Colonic mucosa (tissue), 4 donors: ENCODE data around the gene PRR35. TPM values are rescaled to one million over a fixed set of nuclear protein-coding genes. Genes with fewer than 3 reads are reported as not detected.

Source experiments
- DNase-seq: peaks from one replicate; pipeline ENCODE4 v3.0.0-alpha.2; 2020
- H3K27ac ChIP-seq: fragments of 200-600 bp; one replicate; pipeline ENCODE4 v1.8.0; 2021
- H3K27me3 ChIP-seq: fragments of 200-600 bp; one replicate; pipeline ENCODE4 v1.8.0; 2021
- H3K36me3 ChIP-seq: fragments of 200-600 bp; one replicate; pipeline ENCODE4 v1.8.0; 2021
- H3K4me1 ChIP-seq: fragments of 200-600 bp; one replicate; pipeline ENCODE4 v1.8.0; 2021; ENCODE audit warnings: mild to moderate bottlenecking
- H3K4me3 ChIP-seq: fragments of 200-600 bp; one replicate; pipeline ENCODE4 v1.8.0; 2021
- H3K9ac ChIP-seq, 2 donors: one replicate each; pipeline ENCODE4 v1.7.0; 2013; ENCODE audit warnings: control low read depth in 2 of 2, low read depth in 2 of 2, low read length in 2 of 2
- H3K9me3 ChIP-seq: fragments of 200-600 bp; one replicate; pipeline ENCODE4 v1.8.0; 2021
- CTCF ChIP-seq: fragments of 200-600 bp; IDR thresholded peaks from one replicate; pipeline ENCODE4 v1.8.0; 2022; ENCODE audit warnings: antibody characterized with exemption, mild to moderate bottlenecking
- intact Hi-C: fragments of 100-400 bp; cut with DNase I; formaldehyde crosslinking; loops from one replicate; pipeline ENCODE4 v1.14.1; 2022
- total RNA-seq, 2 donors: library from RNA; stranded (reverse); fragmentation: NEBNext Ultra II Directional in 1 of 2; extraction: Animal tissue kit (Norgen Biotek cat#: 25700) in 1 of 2; gene quantifications; one replicate each; pipeline ENCODE4 v1.2.1, GENCODE V29; 2021
- donor health status: healthy.
- donor health status: DM: no; HTN: no; CAD: no.
- donor health status: DM: no; HTN: no; CAD: no.

PRR35 gene
- total RNA-seq, 2 donors from 2014 or later = not detected

GRCh38 chr16:572865-573650, 12.9 kb downstream of the PRR35 start:
- H3K4me3 ChIP-seq = no peak overlapping the region
- H3K27ac ChIP-seq = no peak overlapping the region
- H3K9me3 ChIP-seq = no peaks in the 10 kb centered on the region
- H3K27me3 ChIP-seq = no peaks in the 10 kb centered on the region
- TF ChIP-seq CTCF = no peak
- no peaks in the 10 kb centered on the region for H3K36me3 ChIP-seq
- DNase-seq = no peak
- no peak overlapping the region for H3K9ac ChIP-seq
- peaks cover 13% of the 10 kb centered on the region for H3K4me1 ChIP-seq
- intact Hi-C loops = no loop called here

GRCh38 chr16:574021-574760, 14.0 kb downstream of the PRR35 start:
- Histone ChIP-seq H3K4me1 (peaks cover 2% of the 10 kb centered on the region), H3K36me3 (no peaks in the 10 kb centered on the region), H3K27ac (no peak overlapping the region), H3K27me3 (no peaks in the 10 kb centered on the region), H3K9ac (no peak overlapping the region), H3K4me3 (no peak overlapping the region), H3K9me3 (no peaks in the 10 kb centered on the region)
- no peak for TF ChIP-seq CTCF
- DNase-seq = no peak
- intact Hi-C loops = no loop called here

GRCh38 chr16:575354-576196, 15.4 kb downstream of the PRR35 start:
- TF ChIP-seq CTCF = no peak
- DNase-seq = no peak
- Histone ChIP-seq H3K27ac (no peak overlapping the region), H3K36me3 (no peaks in the 10 kb centered on the region), H3K9ac (no peak overlapping the region), H3K9me3 (no peaks in the 10 kb centered on the region), H3K4me1 (no peaks in the 10 kb centered on the region), H3K4me3 (no peak overlapping the region), H3K27me3 (no peaks in the 10 kb centered on the region)
- intact Hi-C loops = no loop called here

GRCh38 chr16:576197-576822, 16.1 kb downstream of the PRR35 start:
- H3K4me1 ChIP-seq = no peaks in the 10 kb centered on the region
- DNase-seq = no peak
- no peak for TF ChIP-seq CTCF
- no peaks in the 10 kb centered on the region for H3K36me3 ChIP-seq
- H3K9me3 ChIP-seq = no peaks in the 10 kb centered on the region
- H3K27me3 ChIP-seq = no peaks in the 10 kb centered on the region
- no peak overlapping the region for H3K4me3 ChIP-seq
- no peak overlapping the region for H3K27ac ChIP-seq
- H3K9ac ChIP-seq = no peak overlapping the region
- intact Hi-C loops = no loop called here

GRCh38 chr16:576823-577201, 16.6 kb downstream of the PRR35 start:
- Histone ChIP-seq H3K27ac (no peak overlapping the region), H3K4me1 (no peaks in the 10 kb centered on the region), H3K36me3 (no peaks in the 10 kb centered on the region), H3K9me3 (no peaks in the 10 kb centered on the region), H3K4me3 (no peak overlapping the region), H3K9ac (no peak overlapping the region), H3K27me3 (no peaks in the 10 kb centered on the region)
- DNase-seq = no peak
- no peak for TF ChIP-seq CTCF
- intact Hi-C loops = no loop called here
